Activated CD8-positive, alpha-beta memory T cell treated with anti-CD3 and anti-CD28 coated beads, Interleukin-2, amount 10 ng/mL, durations not matched to agents 7 days and 5 days (primary cell): ENCODE data around the gene FYTTD1. TPM values are rescaled to one million over a fixed set of nuclear protein-coding genes. Genes with fewer than 3 reads are reported as not detected.

Source experiments
- ATAC-seq: fragments of 150-1000 bp; cut with Tn5 transposase; one replicate; pipeline ENCODE4 v1.10.0; 2021; ENCODE audit warnings: moderate library complexity
- CTCF ChIA-PET: fragments of 350-600 bp; sonication (Branson Sonifier 250); formaldehyde crosslinking; loops from one replicate; lab custom pipeline; 2021; ENCODE audit warnings: antibody characterized with exemption; lab: Charles Lee
- DNase-seq: peaks from one replicate; pipeline ENCODE4 v3.0.0-alpha.2; 2020
- H3K27ac Mint-ChIP-seq: one replicate; pipeline ENCODE4 v1.8.0; 2021; ENCODE audit warnings: mild to moderate bottlenecking, mixed read lengths
- H3K27me3 Mint-ChIP-seq: one replicate; pipeline ENCODE4 v1.8.0; 2021; ENCODE audit warnings: mixed read lengths
- H3K36me3 Mint-ChIP-seq: one replicate; pipeline ENCODE4 v1.8.0; 2021; ENCODE audit warnings: mild to moderate bottlenecking, mixed read lengths
- H3K4me1 Mint-ChIP-seq: one replicate; pipeline ENCODE4 v1.8.0; 2021; ENCODE audit warnings: mixed read lengths
- H3K4me3 Mint-ChIP-seq: one replicate; pipeline ENCODE4 v1.8.0; 2021; ENCODE audit warnings: mild to moderate bottlenecking, moderate library complexity, mixed read lengths
- H3K9me3 Mint-ChIP-seq: one replicate; pipeline ENCODE4 v1.8.0; 2022; ENCODE audit warnings: low read depth, mixed read lengths
- total RNA-seq, 2 experiments: library from RNA; stranded (reverse); gene quantifications; one replicate each; pipeline ENCODE4 v1.2.3, GENCODE V29; 2021

Gene FYTTD1
- total RNA-seq, 2 experiments from 2014 or later: 35.5 to 50.5 TPM

DNA sequence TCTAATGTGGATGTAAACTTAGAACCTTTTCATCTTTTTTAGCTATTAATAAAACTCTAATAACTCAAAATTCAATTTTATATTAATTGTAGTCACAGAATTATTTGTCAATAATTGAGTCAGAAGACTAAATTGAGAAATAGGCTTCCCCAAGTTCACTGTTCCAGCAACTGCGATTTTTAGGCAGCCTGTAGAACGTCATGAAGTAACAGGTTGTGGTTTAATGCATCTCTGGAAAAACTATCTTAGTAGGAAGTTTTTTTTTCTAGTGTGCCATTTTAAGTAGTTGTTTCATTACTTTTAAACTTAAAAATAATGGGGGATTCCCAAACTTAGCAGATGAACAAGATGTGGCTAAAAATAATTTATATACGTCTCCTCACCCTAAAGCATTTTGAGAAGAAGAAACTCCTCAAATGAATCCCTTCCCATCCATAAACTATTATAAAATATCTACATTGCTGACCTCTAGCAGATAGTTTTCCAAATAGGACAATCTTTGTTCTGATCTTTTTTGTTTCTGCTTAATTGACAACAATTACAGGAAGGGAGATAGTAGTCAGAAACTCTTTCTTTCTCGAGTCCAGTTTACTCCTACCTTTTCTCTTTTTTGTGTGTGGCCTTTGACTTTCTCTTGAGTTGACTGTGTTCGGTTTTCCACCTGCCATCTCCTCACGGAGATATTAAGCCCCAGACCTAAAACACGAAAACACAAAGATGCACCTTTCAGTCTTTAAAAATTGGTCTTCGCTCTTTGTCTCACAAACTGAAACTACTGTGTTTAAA, 84.4 kb downstream of the FYTTD1 start:
- ATAC-seq (no peak), DNase-seq (no peak)
- no peak overlapping the region for H3K4me3 Mint-ChIP-seq
- H3K27me3 Mint-ChIP-seq: no peaks in the 10 kb centered on the region
- H3K9me3 Mint-ChIP-seq: no peaks in the 10 kb centered on the region
- peaks cover 38% of the 10 kb centered on the region for H3K36me3 Mint-ChIP-seq
- no peak overlapping the region for H3K27ac Mint-ChIP-seq
- H3K4me1 Mint-ChIP-seq: peaks cover 5% of the 10 kb centered on the region
- CTCF ChIA-PET: no interaction called here

DNA sequence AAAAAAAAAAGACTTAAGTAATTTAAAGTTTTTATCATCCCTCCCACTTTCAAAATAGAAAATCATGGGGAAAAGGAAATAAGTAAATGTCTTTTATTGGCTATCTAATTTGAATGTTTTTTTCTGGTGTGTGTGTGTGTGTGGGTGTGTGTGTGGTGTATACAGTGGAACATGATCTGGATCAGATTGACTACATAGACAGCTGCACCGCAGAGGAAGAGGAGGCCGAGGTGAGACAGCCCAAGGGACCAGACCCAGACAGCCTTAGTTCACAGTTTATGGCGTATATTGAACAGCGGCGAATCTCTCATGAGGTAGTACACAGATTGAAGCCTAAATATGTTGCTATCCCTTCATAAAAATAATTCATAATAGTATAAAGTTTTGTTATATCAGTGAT, 85.8 kb downstream of the FYTTD1 start:
- Mint-ChIP-seq H3K27me3 (no peaks in the 10 kb centered on the region), H3K9me3 (no peaks in the 10 kb centered on the region), H3K27ac (no peak overlapping the region), H3K4me3 (no peak overlapping the region), H3K36me3 (peaks cover 38% of the 10 kb centered on the region), H3K4me1 (peaks cover 5% of the 10 kb centered on the region)
- DNase-seq (no peak), ATAC-seq (no peak)
- CTCF ChIA-PET: no interaction called here

DNA sequence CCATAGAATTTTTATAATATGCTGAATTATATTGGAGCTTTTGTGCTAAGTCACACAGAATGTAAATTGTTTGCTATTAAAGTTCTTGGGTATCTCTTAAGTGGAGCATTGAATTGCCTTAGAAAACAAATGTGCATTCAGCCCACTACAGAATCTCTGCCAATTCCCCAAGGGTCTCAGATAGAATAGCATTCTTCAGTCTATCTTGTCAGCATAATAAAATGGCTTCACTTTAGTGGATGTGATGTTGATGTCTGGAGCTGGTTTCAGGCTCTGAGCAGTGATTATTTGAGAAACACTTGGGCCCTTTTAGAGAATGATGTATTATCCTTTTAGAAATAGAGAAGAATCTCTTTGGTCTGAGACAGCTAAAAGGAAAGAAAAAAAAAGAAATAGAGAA, 86.6 kb downstream of the FYTTD1 start:
- H3K4me3 Mint-ChIP-seq: no peak overlapping the region
- H3K4me1 Mint-ChIP-seq: peaks cover 5% of the 10 kb centered on the region
- H3K27me3 Mint-ChIP-seq: no peaks in the 10 kb centered on the region
- ATAC-seq (no peak), DNase-seq (no peak)
- no peak overlapping the region for H3K27ac Mint-ChIP-seq
- H3K9me3 Mint-ChIP-seq: no peaks in the 10 kb centered on the region
- CTCF ChIA-PET: no interaction called here
- peaks cover 37% of the 10 kb centered on the region for H3K36me3 Mint-ChIP-seq

Other genes with a start within 250 kb of the FYTTD1 start
- 10 to 100 TPM; 75.8 to 80.9 TPM for gene BDH1, start 193.9 kb upstream of the FYTTD1 start, total RNA-seq
- gene RUBCN, start 13.0 kb upstream of the FYTTD1 start, total RNA-seq: 10 to 100 TPM; 55.5 to 58.9 TPM
- gene LRCH3, start 41.4 kb downstream of the FYTTD1 start, total RNA-seq: 10 to 100 TPM; 62.2 to 62.6 TPM
- gene RPL35A, start 200.3 kb downstream of the FYTTD1 start, total RNA-seq: 100 to 1,000 TPM; 803 to 912 TPM
- 1 to 10 TPM; 1.5 to 1.7 TPM for gene LMLN, start 210.3 kb downstream of the FYTTD1 start, total RNA-seq